NCI-H345 (cell line): Measurements from ENCODE around the gene TPCN2.

ENCODE experiments used
- DNase-seq: peaks from one replicate; lab custom pipeline; 2025; lab: John Stamatoyannopoulos, UW

The TPCN2 gene

GRCh38 chr11:69010964-69011623 lies 37.6 kb upstream of the TPCN2 start:
- DNase-seq, result no peak

GRCh38 chr11:69011624-69012091 lies 37.1 kb upstream of the TPCN2 start:
- no peak for DNase-seq

GRCh38 chr11:69012092-69013008 lies 36.4 kb upstream of the TPCN2 start:
- DNase-seq, result no peak

GRCh38 chr11:69013009-69013951 lies 35.5 kb upstream of the TPCN2 start, which contains the start of gene MRGPRF:
Gene MRGPRF (minus strand): TSS chr11:69013246. CDS start chr11:69009901, 3,345 bp downstream.
- DNase-seq, result no peak

- DNase-seq, result no peak
These were observed 34.5 kb upstream of the TPCN2 start for GRCh38 chr11:69014084-69014851.

GRCh38 chr11:69014898-69015549 lies 33.7 kb upstream of the TPCN2 start:
- no peak for DNase-seq

- DNase-seq, result no peak
These were observed 30.8 kb upstream of the TPCN2 start for GRCh38 chr11:69017951-69018350.

- DNase-seq, result no peak
These were observed 29.8 kb upstream of the TPCN2 start for GRCh38 chr11:69018924-69019323.

- no peak for DNase-seq
These were observed 26.5 kb upstream of the TPCN2 start for GRCh38 chr11:69022260-69022659.

GRCh38 chr11:69024509-69024908 lies 24.2 kb upstream of the TPCN2 start:
- no peak for DNase-seq

GRCh38 chr11:69027704-69028372 lies 20.9 kb upstream of the TPCN2 start:
- no peak for DNase-seq

- DNase-seq, result no peak
These were observed 18.4 kb upstream of the TPCN2 start for GRCh38 chr11:69030301-69030700.

- no peak for DNase-seq
These were observed 15.9 kb upstream of the TPCN2 start for GRCh38 chr11:69032833-69033232.

GRCh38 chr11:69033431-69033830 lies 15.3 kb upstream of the TPCN2 start:
- no peak for DNase-seq

GRCh38 chr11:69034123-69034867 lies 14.4 kb upstream of the TPCN2 start:
- no peak for DNase-seq

- no peak for DNase-seq
These were observed 13.4 kb upstream of the TPCN2 start for GRCh38 chr11:69035150-69035945.

GRCh38 chr11:69035946-69036340 lies 12.8 kb upstream of the TPCN2 start:
- DNase-seq, result no peak

GRCh38 chr11:69037074-69037473 lies 11.7 kb upstream of the TPCN2 start:
- no peak for DNase-seq

- no peak for DNase-seq
These were observed 11.2 kb upstream of the TPCN2 start for GRCh38 chr11:69037544-69037943.
